GM12878 (cell line): ENCODE measurements around the gene NARF.

Experiments
- CBFB ChIP-seq: IDR thresholded peaks from 2 replicates; pipeline ENCODE4 v1.6.1; 2016; ENCODE audit warnings: antibody characterized with exemption, low read depth
- CTCF ChIP-seq, 3 experiments: IDR thresholded peaks in 2 of 3; conservative IDR thresholded peaks in 1 of 3; 2 replicates each; pipeline ENCODE4 v1.5.1; 2011; ENCODE audit warnings: low read depth in 3 of 3, low read length in 3 of 3, mild to moderate bottlenecking in 3 of 3, control low read depth in 2 of 3, moderate library complexity in 2 of 3, inconsistent platforms in 1 of 3, mixed read lengths in 1 of 3; ENCODE audit not compliant: control insufficient read depth in 2 of 3, insufficient read depth in 1 of 3; ENCODE audit errors: extremely low read depth in 1 of 3
- EP300 ChIP-seq, 2 experiments: fragments of 150-350 bp in 1 of 2; IDR thresholded peaks; 2 replicates each; pipeline ENCODE4 v1.6.1; 2011 to 2012; ENCODE audit warnings: low read depth in 2 of 2, low read length in 2 of 2, borderline replicate concordance in 1 of 2, improper control_type of control experiment in 1 of 2, inconsistent platforms in 1 of 2; ENCODE audit not compliant: control insufficient read depth in 1 of 2
- HCFC1 ChIP-seq: fragments of 150-350 bp; IDR thresholded peaks from 2 replicates; pipeline ENCODE4 v1.6.1; 2014; ENCODE audit warnings: low read length
- MEF2A ChIP-seq: IDR thresholded peaks from 2 replicates; pipeline ENCODE4 v1.6.1; 2011; ENCODE audit warnings: low read depth, mild to moderate bottlenecking, low read length, moderate library complexity; ENCODE audit not compliant: insufficient read depth
- POLR2A ChIP-seq: IDR thresholded peaks from 2 replicates; pipeline ENCODE4 v1.6.1; 2011; ENCODE audit warnings: low read depth, mild to moderate bottlenecking, low read length
- POLR2AphosphoS5 ChIP-seq: IDR thresholded peaks from 2 replicates; pipeline ENCODE4 v1.6.1; 2011; ENCODE audit warnings: mild to moderate bottlenecking, low read length, inconsistent platforms
- RFX5 ChIP-seq: IDR thresholded peaks from 2 replicates; pipeline ENCODE4 v1.6.1; 2011; ENCODE audit warnings: low read depth, low read length, improper control_type of control experiment
- ZBTB40 ChIP-seq: fragments of 450-650 bp; IDR thresholded peaks from 2 replicates; pipeline ENCODE4 v1.6.1; 2016; ENCODE audit warnings: mild to moderate bottlenecking, moderate library complexity, borderline replicate concordance
- TF ChIP-seq, protein P1 (sequence below): fragments of 450-650 bp; IDR thresholded peaks from 2 replicates; pipeline ENCODE4 v1.6.1; 2017; ENCODE audit warnings: mild to moderate bottlenecking
- TF ChIP-seq, protein P2 (sequence below): IDR thresholded peaks from 2 replicates; pipeline ENCODE4 v1.6.1; 2012; ENCODE audit warnings: mild to moderate bottlenecking, low read depth, low read length

DNA sequence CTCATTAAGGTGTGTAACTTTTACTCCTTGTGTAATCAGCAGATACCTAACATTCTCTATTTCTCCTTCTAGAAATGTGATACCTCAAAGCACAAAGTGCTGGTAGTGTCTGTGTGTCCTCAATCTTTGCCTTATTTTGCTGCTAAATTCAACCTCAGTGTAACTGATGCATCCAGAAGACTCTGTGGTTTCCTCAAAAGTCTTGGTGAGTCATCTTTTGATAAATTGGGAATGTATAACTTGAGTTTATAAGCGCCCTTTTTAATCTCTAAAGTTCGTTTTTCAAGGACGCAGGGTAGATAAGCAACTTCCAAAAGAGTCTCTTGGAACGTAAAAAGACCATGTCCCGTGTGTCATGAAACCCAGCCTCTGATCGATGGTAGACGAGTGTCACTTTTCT lies 10.2 kb downstream of the NARF start:
- TF ChIP-seq POLR2AphosphoS5 = no peak
- TF ChIP-seq CTCF (IDR thresholded peaks at IDR 0.05 in 2 of 3, conservative IDR thresholded peaks at IDR 0.05 in 1 of 3; ENCODE audit: control insufficient read depth in 2 of 3, extremely low read depth in 1 of 3, insufficient read depth in 1 of 3, low read depth in 3 of 3, low read length in 3 of 3) = no peak
- no peak for TF ChIP-seq EP300 (IDR thresholded peaks at IDR 0.05; ENCODE audit: borderline replicate concordance in 1 of 2, control insufficient read depth in 1 of 2, low read depth in 2 of 2, low read length in 2 of 2)
- TF ChIP-seq RFX5 = no peak
- no peak for TF ChIP-seq POLR2A
- no peak for TF ChIP-seq HCFC1
- no peak for TF ChIP-seq MEF2A
- TF ChIP-seq, protein P1, sequence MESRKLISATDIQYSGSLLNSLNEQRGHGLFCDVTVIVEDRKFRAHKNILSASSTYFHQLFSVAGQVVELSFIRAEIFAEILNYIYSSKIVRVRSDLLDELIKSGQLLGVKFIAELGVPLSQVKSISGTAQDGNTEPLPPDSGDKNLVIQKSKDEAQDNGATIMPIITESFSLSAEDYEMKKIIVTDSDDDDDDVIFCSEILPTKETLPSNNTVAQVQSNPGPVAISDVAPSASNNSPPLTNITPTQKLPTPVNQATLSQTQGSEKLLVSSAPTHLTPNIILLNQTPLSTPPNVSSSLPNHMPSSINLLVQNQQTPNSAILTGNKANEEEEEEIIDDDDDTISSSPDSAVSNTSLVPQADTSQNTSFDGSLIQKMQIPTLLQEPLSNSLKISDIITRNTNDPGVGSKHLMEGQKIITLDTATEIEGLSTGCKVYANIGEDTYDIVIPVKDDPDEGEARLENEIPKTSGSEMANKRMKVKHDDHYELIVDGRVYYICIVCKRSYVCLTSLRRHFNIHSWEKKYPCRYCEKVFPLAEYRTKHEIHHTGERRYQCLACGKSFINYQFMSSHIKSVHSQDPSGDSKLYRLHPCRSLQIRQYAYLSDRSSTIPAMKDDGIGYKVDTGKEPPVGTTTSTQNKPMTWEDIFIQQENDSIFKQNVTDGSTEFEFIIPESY = no peak
- TF ChIP-seq, protein P2, sequence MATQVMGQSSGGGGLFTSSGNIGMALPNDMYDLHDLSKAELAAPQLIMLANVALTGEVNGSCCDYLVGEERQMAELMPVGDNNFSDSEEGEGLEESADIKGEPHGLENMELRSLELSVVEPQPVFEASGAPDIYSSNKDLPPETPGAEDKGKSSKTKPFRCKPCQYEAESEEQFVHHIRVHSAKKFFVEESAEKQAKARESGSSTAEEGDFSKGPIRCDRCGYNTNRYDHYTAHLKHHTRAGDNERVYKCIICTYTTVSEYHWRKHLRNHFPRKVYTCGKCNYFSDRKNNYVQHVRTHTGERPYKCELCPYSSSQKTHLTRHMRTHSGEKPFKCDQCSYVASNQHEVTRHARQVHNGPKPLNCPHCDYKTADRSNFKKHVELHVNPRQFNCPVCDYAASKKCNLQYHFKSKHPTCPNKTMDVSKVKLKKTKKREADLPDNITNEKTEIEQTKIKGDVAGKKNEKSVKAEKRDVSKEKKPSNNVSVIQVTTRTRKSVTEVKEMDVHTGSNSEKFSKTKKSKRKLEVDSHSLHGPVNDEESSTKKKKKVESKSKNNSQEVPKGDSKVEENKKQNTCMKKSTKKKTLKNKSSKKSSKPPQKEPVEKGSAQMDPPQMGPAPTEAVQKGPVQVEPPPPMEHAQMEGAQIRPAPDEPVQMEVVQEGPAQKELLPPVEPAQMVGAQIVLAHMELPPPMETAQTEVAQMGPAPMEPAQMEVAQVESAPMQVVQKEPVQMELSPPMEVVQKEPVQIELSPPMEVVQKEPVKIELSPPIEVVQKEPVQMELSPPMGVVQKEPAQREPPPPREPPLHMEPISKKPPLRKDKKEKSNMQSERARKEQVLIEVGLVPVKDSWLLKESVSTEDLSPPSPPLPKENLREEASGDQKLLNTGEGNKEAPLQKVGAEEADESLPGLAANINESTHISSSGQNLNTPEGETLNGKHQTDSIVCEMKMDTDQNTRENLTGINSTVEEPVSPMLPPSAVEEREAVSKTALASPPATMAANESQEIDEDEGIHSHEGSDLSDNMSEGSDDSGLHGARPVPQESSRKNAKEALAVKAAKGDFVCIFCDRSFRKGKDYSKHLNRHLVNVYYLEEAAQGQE = no peak
- TF ChIP-seq ZBTB40 = no peak
- no peak for TF ChIP-seq CBFB
